Gastroesophageal sphincter (tissue), 4 donors: ENCODE results near the gene MCC. TPM values are rescaled to one million over a fixed set of nuclear protein-coding genes. Genes with fewer than 3 reads are reported as not detected.
A peak's percentile ranks its signal among the peaks of the same experiment; 100 is the strongest.

Experiments used
- ATAC-seq: fragments of 150-250 bp; one replicate; pipeline ENCODE4 v1.9.1; 2016; ENCODE audit warnings: mild to moderate bottlenecking, moderate library complexity
- H3K27ac ChIP-seq, 4 donors: fragments of 200-600 bp; sonication (generic) in 3 of 4; 1 replicate in 3 of 4; 2 replicates in 1 of 4; pipeline ENCODE4 v1.5.1; 2016 to 2019
- H3K27me3 ChIP-seq: fragments of 200-600 bp; sonication (generic); one replicate; pipeline ENCODE4 v1.5.1; 2019
- H3K36me3 ChIP-seq, 2 donors: fragments of 200-600 bp; sonication (generic); one replicate each; pipeline ENCODE4 v1.5.1; 2019; ENCODE audit warnings: control low read depth in 1 of 2
- H3K4me1 ChIP-seq, 3 donors: fragments of 200-600 bp; sonication (generic); 1 replicate in 2 of 3; 2 replicates in 1 of 3; pipeline ENCODE4 v1.5.1; 2016 to 2019; ENCODE audit warnings: control low read depth in 2 of 3
- H3K4me3 ChIP-seq, 2 donors: fragments of 200-600 bp; sonication (generic); one replicate each; pipeline ENCODE4 v1.5.1; 2019; ENCODE audit warnings: mild to moderate bottlenecking in 1 of 2, moderate library complexity in 1 of 2
- H3K9me3 ChIP-seq, 3 donors: fragments of 200-600 bp; sonication (generic); one replicate each; pipeline ENCODE4 v1.5.1; 2017 to 2019; ENCODE audit warnings: control low read depth in 2 of 3
- CTCF ChIP-seq, 4 experiments: fragments of 200-600 bp in 2 of 4; fragments of 450-650 bp in 2 of 4; sonication (generic) in 1 of 4; IDR thresholded peaks; one replicate each; pipeline ENCODE4 v1.5.1; 2017 to 2019; ENCODE audit warnings: antibody characterized with exemption in 4 of 4, mild to moderate bottlenecking in 2 of 4, moderate library complexity in 2 of 4
- EP300 ChIP-seq: sonication (generic); formaldehyde crosslinking; IDR thresholded peaks from one replicate; pipeline ENCODE4 v1.6.1; 2017; ENCODE audit warnings: antibody characterized with exemption, mild to moderate bottlenecking
- POLR2A ChIP-seq, 2 donors: fragments of 450-650 bp; IDR thresholded peaks; one replicate each; pipeline ENCODE4 v1.6.1; 2017; ENCODE audit warnings: antibody characterized with exemption in 2 of 2, mild to moderate bottlenecking in 2 of 2, moderate library complexity in 1 of 2
- POLR2AphosphoS5 ChIP-seq: sonication (generic); formaldehyde crosslinking; IDR thresholded peaks from one replicate; pipeline ENCODE4 v1.6.1; 2017; ENCODE audit warnings: antibody characterized with exemption
- WGBS, 2 donors: methylation state at CpG; one replicate each; pipeline ENCODE4 v1.1.5; 2018; ENCODE audit warnings: low coverage in 1 of 2; 5-methylcytosine and 5-hydroxymethylcytosine counted together
- total RNA-seq, 4 donors: library from RNA; depleted of rRNA; stranded (reverse); fragments of >200 nt; gene quantifications; one replicate each; pipeline ENCODE4 v1.1.0, GENCODE V29; 2016

Gene MCC
- total RNA-seq, 4 donors from 2014 or later: 20.5 to 28.7 (median 23.5) TPM

GRCh38 chr5:113269023-113269997 lies 218.9 kb downstream of the MCC start:
- no peak for ATAC-seq
- Histone ChIP-seq H3K36me3 (no peaks in the 10 kb centered on the region), H3K4me1 (peaks cover 0 to 21% (median 1%) of the 10 kb centered on the region in 3 donors), H3K27me3 (no peaks in the 10 kb centered on the region), H3K27ac (peak overlapping the region in 1 of 4 donors; percentile 7), H3K9me3 (no peaks in the 10 kb centered on the region), H3K4me3 (no peak overlapping the region)
- TF ChIP-seq EP300: no peak
- TF ChIP-seq POLR2AphosphoS5: no peak
- TF ChIP-seq CTCF (IDR thresholded peaks at IDR 0.05): no peak
- TF ChIP-seq POLR2A (IDR thresholded peaks at IDR 0.05): no peak
- 60 to 81% methylated on average over 2 to 4 of the region's 4 CpGs for WGBS, 2 donors

GRCh38 chr5:113268232-113268631 lies 220.0 kb downstream of the MCC start:
- Histone ChIP-seq H3K36me3 (no peaks in the 10 kb centered on the region), H3K27me3 (no peaks in the 10 kb centered on the region), H3K9me3 (no peaks in the 10 kb centered on the region), H3K4me1 (peaks cover 2 to 32% (median 5%) of the 10 kb centered on the region in 3 donors), H3K4me3 (no peak overlapping the region), H3K27ac (no peak overlapping the region)
- no peak for ATAC-seq
- TF ChIP-seq EP300 (no peak), CTCF (IDR thresholded peaks at IDR 0.05) (no peak), POLR2AphosphoS5 (no peak), POLR2A (IDR thresholded peaks at IDR 0.05) (no peak)
- WGBS, 2 donors: 100% methylated on average over 2 to 4 of the region's 4 CpGs

GRCh38 chr5:113267361-113267900 lies 220.8 kb downstream of the MCC start:
- H3K27ac ChIP-seq: no peak overlapping the region
- ATAC-seq: no peak
- H3K4me3 ChIP-seq: no peak overlapping the region
- H3K36me3 ChIP-seq: no peaks in the 10 kb centered on the region
- H3K9me3 ChIP-seq: no peaks in the 10 kb centered on the region
- 77 to 92% methylated on average over 5 to 6 of the region's 6 CpGs for WGBS, 2 donors
- H3K4me1 ChIP-seq: peaks cover 2 to 36% (median 5%) of the 10 kb centered on the region in 3 donors
- H3K27me3 ChIP-seq: no peaks in the 10 kb centered on the region
- no peak for TF ChIP-seq POLR2A (IDR thresholded peaks at IDR 0.05)
- TF ChIP-seq POLR2AphosphoS5: no peak
- no peak for TF ChIP-seq CTCF (IDR thresholded peaks at IDR 0.05)
- TF ChIP-seq EP300: no peak

- 58 to 77% methylated on average over 1 to 3 of the region's 3 CpGs for WGBS, 2 donors
- H3K4me1 ChIP-seq: peaks cover 2 to 36% (median 5%) of the 10 kb centered on the region in 3 donors
- no peaks in the 10 kb centered on the region for H3K9me3 ChIP-seq
- TF ChIP-seq POLR2AphosphoS5 (no peak), CTCF (IDR thresholded peaks at IDR 0.05) (no peak), POLR2A (IDR thresholded peaks at IDR 0.05) (no peak), EP300 (no peak)
- H3K36me3 ChIP-seq: no peaks in the 10 kb centered on the region
- no peak overlapping the region for H3K4me3 ChIP-seq
- no peak overlapping the region for H3K27ac ChIP-seq
- no peaks in the 10 kb centered on the region for H3K27me3 ChIP-seq
- peak; percentile 34 for ATAC-seq
Measured at GRCh38 chr5:113266913-113267227, 221.4 kb downstream of the MCC start.
